HepG2 (cell line): ENCODE results near the gene INPP4B.

Experiments
- CTCF ChIP-seq: sonication (generic); formaldehyde crosslinking; IDR thresholded peaks from 2 replicates; pipeline ENCODE4 v1.5.0; 2020; ENCODE audit warnings: mild to moderate bottlenecking, missing genetic modification reagents, moderate library complexity
- ZFP36 ChIP-seq: fragments of 150-350 bp; IDR thresholded peaks from 2 replicates; pipeline ENCODE4 v1.6.1; 2018; ENCODE audit warnings: borderline replicate concordance, low read length, low read depth; ENCODE audit not compliant: partially characterized antibody
- ZNF776 ChIP-seq: sonication (generic); formaldehyde crosslinking; IDR thresholded peaks from 2 replicates; pipeline ENCODE4 v1.4.0; 2020; ENCODE audit warnings: mild to moderate bottlenecking, missing genetic modification reagents
- TF ChIP-seq, protein P1 (sequence below): sonication (generic); formaldehyde crosslinking; IDR thresholded peaks from 2 replicates; pipeline ENCODE4 v1.4.0; 2020; ENCODE audit warnings: missing genetic modification reagents, mild to moderate bottlenecking, borderline replicate concordance

GRCh38 chr4:142416121-142416520 lies 430.0 kb downstream of the INPP4B start:
- TF ChIP-seq, protein P1, sequence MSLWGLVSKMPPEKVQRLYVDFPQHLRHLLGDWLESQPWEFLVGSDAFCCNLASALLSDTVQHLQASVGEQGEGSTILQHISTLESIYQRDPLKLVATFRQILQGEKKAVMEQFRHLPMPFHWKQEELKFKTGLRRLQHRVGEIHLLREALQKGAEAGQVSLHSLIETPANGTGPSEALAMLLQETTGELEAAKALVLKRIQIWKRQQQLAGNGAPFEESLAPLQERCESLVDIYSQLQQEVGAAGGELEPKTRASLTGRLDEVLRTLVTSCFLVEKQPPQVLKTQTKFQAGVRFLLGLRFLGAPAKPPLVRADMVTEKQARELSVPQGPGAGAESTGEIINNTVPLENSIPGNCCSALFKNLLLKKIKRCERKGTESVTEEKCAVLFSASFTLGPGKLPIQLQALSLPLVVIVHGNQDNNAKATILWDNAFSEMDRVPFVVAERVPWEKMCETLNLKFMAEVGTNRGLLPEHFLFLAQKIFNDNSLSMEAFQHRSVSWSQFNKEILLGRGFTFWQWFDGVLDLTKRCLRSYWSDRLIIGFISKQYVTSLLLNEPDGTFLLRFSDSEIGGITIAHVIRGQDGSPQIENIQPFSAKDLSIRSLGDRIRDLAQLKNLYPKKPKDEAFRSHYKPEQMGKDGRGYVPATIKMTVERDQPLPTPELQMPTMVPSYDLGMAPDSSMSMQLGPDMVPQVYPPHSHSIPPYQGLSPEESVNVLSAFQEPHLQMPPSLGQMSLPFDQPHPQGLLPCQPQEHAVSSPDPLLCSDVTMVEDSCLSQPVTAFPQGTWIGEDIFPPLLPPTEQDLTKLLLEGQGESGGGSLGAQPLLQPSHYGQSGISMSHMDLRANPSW (CRISPR knock-in tag) = no peak
- no peak for TF ChIP-seq ZNF776 (CRISPR knock-in tag)
- TF ChIP-seq CTCF (CRISPR knock-in tag) = no peak
- no peak for TF ChIP-seq ZFP36
